ENCODE data around the gene IFNGR2. TPM values are rescaled to one million over a fixed set of nuclear protein-coding genes. Genes with fewer than 3 reads are reported as not detected.

Gene IFNGR2
- total RNA-seq, result 55.7 and 82.7 TPM in 2 replicates

GRCh38 chr21:33403128-33403785 lies at the start of gene IFNGR2:
Gene IFNGR2 (plus strand): TSS chr21:33403413. CDS start chr21:33403544, 131 bp downstream.

GRCh38 chr21:33479679-33480480 lies 76.7 kb downstream of the IFNGR2 start, which contains the start of gene TMEM50B:
Gene TMEM50B (minus strand): TSS chr21:33479974. CDS start chr21:33468885, 11,089 bp downstream.

Other genes with a start within 250 kb of the IFNGR2 start
- 1.4 and 7.6 TPM in 2 replicates for gene IFNAR2, start 173.5 kb upstream of the IFNGR2 start, total RNA-seq
- 24.6 and 28.0 TPM in 2 replicates for gene IL10RB, start 137.0 kb upstream of the IFNGR2 start, total RNA-seq
- gene IFNAR1, start 78.4 kb upstream of the IFNGR2 start, total RNA-seq, result 16.4 and 26.6 TPM in 2 replicates
- 16.3 and 23.2 TPM in 2 replicates for gene TMEM50B, start 76.6 kb downstream of the IFNGR2 start, total RNA-seq
- 1.0 and 1.6 TPM in 2 replicates for gene DNAJC28, start 88.3 kb downstream of the IFNGR2 start, total RNA-seq
- gene GART, start 138.7 kb downstream of the IFNGR2 start, total RNA-seq, result 103 and 141 TPM in 2 replicates
- 147 and 253 TPM in 2 replicates for gene SON, start 139.6 kb downstream of the IFNGR2 start, total RNA-seq
- 4.8 and 10.3 TPM in 2 replicates for gene DONSON, start 185.3 kb downstream of the IFNGR2 start, total RNA-seq
- 16.1 and 22.3 TPM in 2 replicates for gene CRYZL1, start 238.3 kb downstream of the IFNGR2 start, total RNA-seq
- 13.7 and 22.2 TPM in 2 replicates for gene ITSN1, start 239.1 kb downstream of the IFNGR2 start, total RNA-seq